ENCODE data around the gene DDAH1.

Gene DDAH1

DNA sequence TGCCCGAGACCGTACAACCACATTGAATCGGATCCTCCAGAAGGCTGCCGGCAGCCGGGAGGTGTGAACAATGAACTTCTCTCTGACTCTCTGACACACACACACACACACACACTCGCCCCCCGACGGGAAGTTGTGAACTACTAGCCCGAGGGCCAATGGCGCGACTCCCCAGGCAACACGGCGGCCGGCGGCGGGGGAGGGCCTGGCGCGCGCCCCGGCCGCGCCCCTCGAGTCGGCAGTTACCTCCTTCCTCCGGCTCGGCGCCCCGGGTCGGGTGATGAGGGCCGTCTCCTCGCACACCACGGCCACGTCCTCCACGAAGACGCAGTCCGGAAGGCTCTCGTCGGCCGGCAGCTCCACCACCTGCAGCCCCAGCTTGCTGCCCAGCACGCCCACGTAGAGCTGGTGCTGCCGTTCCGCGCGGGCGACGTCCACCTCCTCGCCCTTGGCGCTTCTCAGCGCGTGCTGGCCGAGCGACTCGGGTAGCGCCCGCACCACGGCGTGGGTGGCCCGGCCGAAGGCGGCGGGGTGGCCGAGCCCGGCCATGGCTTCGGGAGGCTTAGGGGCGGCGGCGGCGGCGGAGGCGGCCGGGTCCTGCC, 361 bp downstream of the DDAH1 start:
- peak; percentile 45 to 58 for DNase-seq (ENCODE audit: low read depth in 1 of 2, low spot score in 1 of 2)
- in situ Hi-C loops (cut with HindIII; ENCODE audit: low pct_unique_long_range_greater_than_20kb, low sequenced_read_pairs) = no loop called here
- TF ChIP-seq JUND (IDR thresholded peaks at IDR 0.05; ENCODE audit: low read depth) = no peak

DNA sequence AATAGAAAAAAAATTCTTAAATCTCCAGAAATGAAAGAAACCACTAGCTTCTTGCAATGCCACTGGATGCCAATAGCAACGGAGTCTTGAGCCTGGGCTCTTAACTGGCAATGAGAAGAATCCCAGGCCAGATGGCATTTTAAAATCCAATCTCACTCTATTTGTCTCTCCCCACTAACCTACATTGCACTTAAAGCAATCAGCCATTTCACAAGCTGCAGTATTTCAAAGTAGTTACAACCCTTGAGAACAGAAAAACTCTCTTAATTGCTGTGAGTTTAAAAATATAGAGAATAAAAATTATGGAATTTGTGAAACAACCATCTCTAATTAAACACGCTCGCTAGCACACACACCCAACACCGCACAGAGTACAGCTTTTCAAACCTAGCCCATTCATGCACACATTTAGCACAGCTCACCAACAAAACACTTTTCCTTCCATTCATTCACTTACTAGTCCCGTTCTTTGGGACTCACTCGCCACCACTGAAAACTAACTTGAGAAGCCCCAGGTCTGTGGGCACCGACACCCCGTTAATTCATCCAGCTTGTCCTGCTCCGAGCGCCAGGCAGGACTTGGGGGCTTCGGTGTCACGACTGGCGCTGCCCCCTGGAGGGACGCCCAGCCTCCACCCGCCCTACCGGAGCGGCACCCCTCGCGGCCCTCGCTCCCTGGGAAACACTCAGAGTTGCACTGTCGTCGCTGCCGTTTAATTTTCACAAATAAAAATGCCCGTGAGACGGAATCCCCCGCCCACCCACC, 1.0 kb downstream of the DDAH1 start:
- TF ChIP-seq JUND (IDR thresholded peaks at IDR 0.05; ENCODE audit: low read depth) = no peak
- in situ Hi-C loops (cut with HindIII; ENCODE audit: low pct_unique_long_range_greater_than_20kb, low sequenced_read_pairs) = no loop called here
- DNase-seq (ENCODE audit: low read depth in 1 of 2, low spot score in 1 of 2) = peak in 1 of 2 experiments; percentile 10

DNA sequence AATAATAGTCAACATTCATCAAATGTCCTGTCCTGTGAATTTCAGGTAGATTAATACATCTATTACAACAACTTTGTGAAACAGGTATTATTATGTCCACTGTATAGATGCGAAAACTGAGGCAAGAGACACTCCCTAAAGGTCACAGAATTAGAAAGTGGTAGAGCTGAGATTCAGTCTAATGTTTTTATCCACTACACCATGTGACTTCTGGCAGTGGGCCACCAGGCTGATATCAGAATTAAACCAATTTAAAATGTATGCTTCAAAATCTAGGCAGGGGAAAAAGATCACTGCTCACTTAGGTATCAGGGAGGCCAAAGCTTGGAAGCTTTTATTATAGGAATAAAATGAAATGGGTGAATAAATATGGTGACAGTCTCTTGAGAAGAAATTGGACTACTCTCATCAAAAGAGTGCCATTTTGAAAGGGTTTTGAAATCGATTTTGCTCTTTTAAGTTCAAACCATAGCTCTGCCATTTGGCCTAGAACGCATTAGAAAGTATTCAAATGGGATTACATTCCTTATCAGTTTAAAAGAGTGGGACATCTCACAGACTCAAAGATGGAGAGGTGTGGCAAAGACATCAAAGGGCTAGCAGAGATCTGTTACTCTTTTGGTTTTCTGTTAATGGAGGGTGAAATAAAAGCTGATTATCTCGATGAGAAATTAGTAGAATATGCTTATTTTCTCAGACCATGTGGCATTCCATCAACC, 1.9 kb downstream of the DDAH1 start:
- in situ Hi-C loops (cut with HindIII; ENCODE audit: low pct_unique_long_range_greater_than_20kb, low sequenced_read_pairs) = no loop called here
- no peak for DNase-seq (ENCODE audit: low read depth in 1 of 2, low spot score in 1 of 2)

DNA sequence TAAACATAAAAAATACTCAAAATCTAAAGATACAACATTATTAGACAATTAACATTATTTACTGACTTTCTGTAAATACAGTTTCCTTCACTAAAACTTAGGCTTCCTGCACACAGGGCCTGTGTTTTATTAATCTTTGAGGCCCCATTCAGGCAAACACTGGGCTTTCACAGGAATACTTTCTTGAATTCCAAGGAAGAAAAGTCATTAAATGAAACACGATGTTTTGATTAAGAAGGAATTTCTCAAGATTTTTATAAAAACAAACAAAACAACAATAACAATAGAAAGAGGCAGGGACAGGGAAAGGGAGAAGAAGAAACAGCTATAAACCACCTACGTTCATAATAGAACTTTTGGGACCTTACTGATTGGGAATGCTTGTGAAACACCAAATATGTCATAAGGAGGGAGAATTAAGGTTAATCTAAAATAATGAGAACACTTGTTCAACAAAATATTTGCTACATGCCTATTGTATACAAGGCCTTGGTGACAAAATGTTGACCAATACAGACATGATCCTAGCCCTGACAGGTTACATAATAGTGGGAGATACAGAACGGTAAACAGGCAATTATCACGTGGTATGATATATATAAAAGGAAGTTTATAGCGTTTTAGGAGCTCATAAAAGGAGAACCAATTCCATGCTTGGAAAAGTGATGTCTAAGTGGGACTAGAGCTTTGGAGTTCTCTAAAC, 3.6 kb downstream of the DDAH1 start:
- in situ Hi-C loops (cut with HindIII; ENCODE audit: low pct_unique_long_range_greater_than_20kb, low sequenced_read_pairs) = no loop called here
- no peak for DNase-seq (ENCODE audit: low read depth in 1 of 2, low spot score in 1 of 2)
- TF ChIP-seq JUND (IDR thresholded peaks at IDR 0.05; ENCODE audit: low read depth) = no peak

More for the DNA sequence above, 1.9 kb downstream of the DDAH1 start:
- no peak for TF ChIP-seq JUND (IDR thresholded peaks at IDR 0.05; ENCODE audit: low read depth)

GRCh38 chr1:85460555-85461088, 4.3 kb downstream of the DDAH1 start:
- TF ChIP-seq JUND (IDR thresholded peaks at IDR 0.05; ENCODE audit: low read depth) = no peak
- peak in 1 of 2 experiments; percentile 66 for DNase-seq (ENCODE audit: low read depth in 1 of 2, low spot score in 1 of 2)
- in situ Hi-C loops (cut with HindIII; ENCODE audit: low pct_unique_long_range_greater_than_20kb, low sequenced_read_pairs) = no loop called here

DNA sequence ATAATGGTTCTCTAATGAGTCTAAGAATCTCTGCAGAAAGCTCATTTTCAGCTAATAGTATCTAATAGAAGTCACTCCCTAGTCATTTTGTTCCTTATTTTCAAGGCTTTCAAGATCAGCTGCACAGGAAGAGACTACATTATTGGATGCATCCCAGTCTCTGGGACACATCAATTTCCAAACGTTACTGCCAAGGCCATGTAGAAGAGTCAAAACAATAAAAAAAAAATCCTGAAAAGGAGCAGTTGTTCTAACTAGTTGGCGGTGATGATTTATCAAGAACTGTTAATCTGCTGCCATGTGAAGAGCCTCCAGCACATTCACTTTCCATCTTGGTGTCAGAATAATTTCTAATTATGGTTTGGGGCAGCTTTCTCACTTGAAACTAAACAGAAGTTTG, 5.7 kb downstream of the DDAH1 start:
- TF ChIP-seq JUND (IDR thresholded peaks at IDR 0.05; ENCODE audit: low read depth) = no peak
- in situ Hi-C loops (cut with HindIII; ENCODE audit: low pct_unique_long_range_greater_than_20kb, low sequenced_read_pairs) = no loop called here
- DNase-seq (ENCODE audit: low read depth in 1 of 2, low spot score in 1 of 2) = no peak

GRCh38 chr1:85454214-85454613, 10.7 kb downstream of the DDAH1 start:
- no peak for TF ChIP-seq JUND (IDR thresholded peaks at IDR 0.05; ENCODE audit: low read depth)
- in situ Hi-C loops (cut with HindIII; ENCODE audit: low pct_unique_long_range_greater_than_20kb, low sequenced_read_pairs) = no loop called here
- DNase-seq (ENCODE audit: low read depth in 1 of 2, low spot score in 1 of 2) = no peak

DNA sequence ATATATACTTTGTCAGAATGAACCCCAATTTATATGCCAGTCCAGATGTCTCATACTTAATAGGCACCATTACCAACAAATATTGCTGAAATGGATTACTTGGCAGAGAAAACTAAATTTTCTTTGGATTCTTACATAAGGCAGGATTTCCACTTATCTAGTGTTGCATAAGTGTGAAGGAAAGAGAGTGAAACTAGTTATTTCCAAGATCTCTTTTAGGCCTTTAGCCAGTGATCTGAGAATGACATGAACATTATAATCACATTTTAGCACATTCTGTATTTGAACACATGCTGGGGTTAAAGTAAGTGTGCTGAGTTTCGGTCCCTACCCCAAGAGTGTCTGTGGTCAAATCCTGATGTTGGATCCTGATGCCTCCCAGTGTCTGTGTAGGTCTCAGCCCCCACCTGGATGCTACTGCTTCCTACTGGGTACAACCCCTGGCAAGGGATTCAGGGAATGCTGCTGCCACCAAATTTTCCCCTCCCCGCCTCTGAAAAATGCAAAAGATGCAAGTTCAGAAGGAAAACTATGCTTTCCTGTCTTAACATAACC, 11.2 kb downstream of the DDAH1 start:
- in situ Hi-C loops (cut with HindIII; ENCODE audit: low pct_unique_long_range_greater_than_20kb, low sequenced_read_pairs) = no loop called here
- TF ChIP-seq JUND (IDR thresholded peaks at IDR 0.05; ENCODE audit: low read depth) = no peak
- no peak for DNase-seq (ENCODE audit: low read depth in 1 of 2, low spot score in 1 of 2)

- TF ChIP-seq JUND (IDR thresholded peaks at IDR 0.05; ENCODE audit: low read depth) = no peak
- DNase-seq (ENCODE audit: low read depth in 1 of 2, low spot score in 1 of 2) = no peak
- in situ Hi-C loops (cut with HindIII; ENCODE audit: low pct_unique_long_range_greater_than_20kb, low sequenced_read_pairs) = no loop called here
These were observed 12.0 kb downstream of the DDAH1 start for GRCh38 chr1:85452948-85453347.

GRCh38 chr1:85451236-85451830, 13.6 kb downstream of the DDAH1 start:
- no peak for DNase-seq (ENCODE audit: low read depth in 1 of 2, low spot score in 1 of 2)
- TF ChIP-seq JUND (IDR thresholded peaks at IDR 0.05; ENCODE audit: low read depth) = no peak
- in situ Hi-C loops (cut with HindIII; ENCODE audit: low pct_unique_long_range_greater_than_20kb, low sequenced_read_pairs) = no loop called here

GRCh38 chr1:85450832-85451231, 14.1 kb downstream of the DDAH1 start:
- no peak for DNase-seq (ENCODE audit: low read depth in 1 of 2, low spot score in 1 of 2)
- in situ Hi-C loops (cut with HindIII; ENCODE audit: low pct_unique_long_range_greater_than_20kb, low sequenced_read_pairs) = no loop called here
- TF ChIP-seq JUND (IDR thresholded peaks at IDR 0.05; ENCODE audit: low read depth) = no peak

GRCh38 chr1:85449356-85449755, 15.6 kb downstream of the DDAH1 start:
- TF ChIP-seq JUND (IDR thresholded peaks at IDR 0.05; ENCODE audit: low read depth) = no peak
- in situ Hi-C loops (cut with HindIII; ENCODE audit: low pct_unique_long_range_greater_than_20kb, low sequenced_read_pairs) = no loop called here
- no peak for DNase-seq (ENCODE audit: low read depth in 1 of 2, low spot score in 1 of 2)
